Stimulated activated CD4-positive, alpha-beta T cell treated with anti-CD3 and anti-CD28 coated beads, Interleukin-15, amount 100 ng/mL, for 1 hour (primary cell): ENCODE results near the gene STARD3.
"Not testable (repeated sequence)": the region's sequence is repeated elsewhere in the genome, so short reads cannot be mapped to it uniquely, and the experiment has no call there.

ENCODE experiments used
- DNase-seq, 2 donors: peaks; one replicate each; pipeline ENCODE4 v3.0.0-alpha.2; 2020; ENCODE audit warnings: low read depth in 1 of 2, low spot score in 1 of 2

The STARD3 gene

GRCh38 chr17:39687546-39688474 lies 50.9 kb downstream of the STARD3 start, which contains the start of gene PGAP3:
TSS of gene PGAP3 (minus strand) at chr17:39688057. CDS start at chr17:39688014, 43 bp downstream.
- peak; percentile 55 to 62 for DNase-seq

GRCh38 chr17:39688475-39688835 lies 51.5 kb downstream of the STARD3 start:
- DNase-seq, result no peak

- no peak for DNase-seq
Measured at GRCh38 chr17:39688945-39689344, 52.0 kb downstream of the STARD3 start.

GRCh38 chr17:39694593-39694992 lies 57.6 kb downstream of the STARD3 start:
- DNase-seq, result no peak

GRCh38 chr17:39695089-39695474 lies 58.1 kb downstream of the STARD3 start:
- DNase-seq, result no peak

- no peak for DNase-seq
Measured at GRCh38 chr17:39696731-39697130, 59.8 kb downstream of the STARD3 start.

- no peak for DNase-seq
Measured at GRCh38 chr17:39697961-39698360, 61.0 kb downstream of the STARD3 start.

- DNase-seq, result not testable (repeated sequence)
Measured at GRCh38 chr17:39699157-39699817, 62.3 kb downstream of the STARD3 start.

GRCh38 chr17:39699818-39700147 lies 62.8 kb downstream of the STARD3 start, which contains the start of gene ERBB2:
TSS of gene ERBB2 (plus strand) at chr17:39700064. CDS start at chr17:39700239, 175 bp downstream.
- DNase-seq, result no peak

GRCh38 chr17:39700148-39700987 lies 63.4 kb downstream of the STARD3 start:
- no peak for DNase-seq

- no peak for DNase-seq
Measured at GRCh38 chr17:39701012-39701783, 64.3 kb downstream of the STARD3 start.

GRCh38 chr17:39701784-39702422 lies 65.0 kb downstream of the STARD3 start:
- no peak for DNase-seq

GRCh38 chr17:39702901-39703893 lies 66.3 kb downstream of the STARD3 start:
- DNase-seq, result no peak

- DNase-seq, result no peak
Measured at GRCh38 chr17:39703913-39704312, 67.0 kb downstream of the STARD3 start.

- no peak for DNase-seq
Measured at GRCh38 chr17:39704821-39705551, 68.0 kb downstream of the STARD3 start.

GRCh38 chr17:39705786-39706348 lies 68.9 kb downstream of the STARD3 start:
- DNase-seq, result no peak

- no peak for DNase-seq
Measured at GRCh38 chr17:39706383-39706782, 69.4 kb downstream of the STARD3 start.

- no peak for DNase-seq
Measured at GRCh38 chr17:39706921-39707337, 70.0 kb downstream of the STARD3 start.
